Liver (tissue), 9 donors: ENCODE data around the gene HNRNPH3. TPM values are rescaled to one million over a fixed set of nuclear protein-coding genes. Genes with fewer than 3 reads are reported as not detected.

Source experiments
- DNase-seq: peaks from one replicate; pipeline ENCODE4 v3.0.0-alpha.2; 2017; ENCODE audit warnings: low spot score
- H3K27ac ChIP-seq, 2 donors: one replicate each; pipeline ENCODE4 v1.7.0; 2013; ENCODE audit warnings: inconsistent platforms in 2 of 2, low read length in 2 of 2, control low read depth in 1 of 2, low read depth in 1 of 2, mild to moderate bottlenecking in 1 of 2
- H3K27me3 ChIP-seq, 4 donors: one replicate each; pipeline versions ENCODE4 v1.6.1 to v1.7.0; 2013; ENCODE audit warnings: low read length in 3 of 4, inconsistent platforms in 1 of 4, mild to moderate bottlenecking in 1 of 4, moderate library complexity in 1 of 4; ENCODE audit not compliant: control insufficient read depth in 4 of 4, insufficient read depth in 4 of 4
- H3K36me3 ChIP-seq, 4 donors: one replicate each; pipeline versions ENCODE4 v1.6.1 to v1.7.0; 2013; ENCODE audit warnings: low read length in 3 of 4, mild to moderate bottlenecking in 3 of 4, low read depth in 1 of 4, moderate library complexity in 1 of 4; ENCODE audit not compliant: control insufficient read depth in 4 of 4, insufficient read depth in 3 of 4
- H3K4me1 ChIP-seq, 4 donors: one replicate each; pipeline versions ENCODE4 v1.6.1 to v1.7.0; 2013; ENCODE audit warnings: low read length in 3 of 4, mild to moderate bottlenecking in 3 of 4, moderate library complexity in 1 of 4; ENCODE audit not compliant: control insufficient read depth in 4 of 4, insufficient read depth in 4 of 4
- H3K4me3 ChIP-seq, 3 donors: one replicate each; pipeline versions ENCODE4 v1.6.1 to v1.7.0; 2013; ENCODE audit warnings: low read length in 3 of 3, control low read depth in 1 of 3, low read depth in 1 of 3, mild to moderate bottlenecking in 1 of 3
- H3K9ac ChIP-seq, 2 donors: one replicate each; pipeline ENCODE4 v1.7.0; 2013; ENCODE audit warnings: low read length in 2 of 2, mild to moderate bottlenecking in 2 of 2, moderate library complexity in 2 of 2, control low read depth in 1 of 2, low read depth in 1 of 2
- H3K9me3 ChIP-seq, 4 donors: one replicate each; pipeline versions ENCODE4 v1.6.1 to v1.7.0; 2013; ENCODE audit warnings: low read length in 3 of 4; ENCODE audit not compliant: control insufficient read depth in 4 of 4
- ATF3 ChIP-seq: IDR thresholded peaks from 2 replicates; pipeline ENCODE4 v1.6.1; 2016; ENCODE audit warnings: antibody characterized with exemption
- CTCF ChIP-seq: fragments of 150-350 bp; IDR thresholded peaks from 2 replicates; pipeline ENCODE4 v1.5.1; 2017; ENCODE audit warnings: improper control_type of control experiment, low read depth, low read length; ENCODE audit not compliant: missing input control
- EGR1 ChIP-seq, 2 donors: IDR thresholded peaks; 2 replicates each; pipeline ENCODE4 v1.6.1; 2016 to 2018; ENCODE audit warnings: antibody characterized with exemption in 2 of 2, low read depth in 2 of 2
- FOXA1 ChIP-seq: IDR thresholded peaks from 2 replicates; pipeline ENCODE4 v1.6.1; 2016; ENCODE audit warnings: antibody characterized with exemption
- FOXA2 ChIP-seq: IDR thresholded peaks from 2 replicates; pipeline ENCODE4 v1.6.1; 2016; ENCODE audit warnings: antibody characterized with exemption
- GABPA ChIP-seq, 2 donors: IDR thresholded peaks in 1 of 2; conservative IDR thresholded peaks in 1 of 2; 2 replicates each; pipeline ENCODE4 v1.6.1; 2016; ENCODE audit warnings: antibody characterized with exemption in 2 of 2, mild to moderate bottlenecking in 1 of 2, moderate library complexity in 1 of 2
- HNF4A ChIP-seq, 2 donors: conservative IDR thresholded peaks; 2 replicates each; pipeline ENCODE4 v1.6.1; 2016; ENCODE audit warnings: antibody characterized with exemption in 2 of 2, mild to moderate bottlenecking in 2 of 2
- HNF4G ChIP-seq: IDR thresholded peaks from 2 replicates; pipeline ENCODE4 v1.6.1; 2016; ENCODE audit warnings: antibody characterized with exemption
- JUND ChIP-seq, 2 donors: IDR thresholded peaks; 2 replicates each; pipeline ENCODE4 v1.6.1; 2016; ENCODE audit warnings: antibody characterized with exemption in 2 of 2
- MAX ChIP-seq: IDR thresholded peaks from 2 replicates; pipeline ENCODE4 v1.6.1; 2016; ENCODE audit warnings: antibody characterized with exemption
- NR2F2 ChIP-seq: IDR thresholded peaks from 2 replicates; pipeline ENCODE4 v1.6.1; 2016; ENCODE audit warnings: antibody characterized with exemption
- RAD21 ChIP-seq, 2 donors: IDR thresholded peaks; 2 replicates each; pipeline ENCODE4 v1.6.1; 2016; ENCODE audit warnings: antibody characterized with exemption in 2 of 2, mild to moderate bottlenecking in 2 of 2
- RXRA ChIP-seq, 2 donors: IDR thresholded peaks; 2 replicates each; pipeline ENCODE4 v1.6.1; 2017 to 2018; ENCODE audit warnings: antibody characterized with exemption in 2 of 2, mild to moderate bottlenecking in 1 of 2
- SP1 ChIP-seq: IDR thresholded peaks from 2 replicates; pipeline ENCODE4 v1.6.1; 2018; ENCODE audit warnings: antibody characterized with exemption, mild to moderate bottlenecking
- TAF1 ChIP-seq: conservative IDR thresholded peaks from 2 replicates; pipeline ENCODE4 v1.6.1; 2016; ENCODE audit warnings: antibody characterized with exemption, mild to moderate bottlenecking
- YY1 ChIP-seq: IDR thresholded peaks from 2 replicates; pipeline ENCODE4 v1.6.1; 2016; ENCODE audit warnings: antibody characterized with exemption, mild to moderate bottlenecking
- WGBS: extraction: QIAGEN DNeasy Blood & Tissue Kit; methylation state at CpG from one replicate; pipeline ENCODE4 v1.1.7; 2013; 5-methylcytosine and 5-hydroxymethylcytosine counted together
- polyA plus RNA-seq, 2 donors: library from polyadenylated mRNA; stranded (reverse) in 1 of 2; unstranded in 1 of 2; fragments of 200-250 nt in 1 of 2; fragments of >200 nt in 1 of 2; fragmentation: Nextera tagmentation in 1 of 2; extraction: Ambion mirVana in 1 of 2; gene quantifications; one replicate each; pipeline versions ENCODE4 v1.2.1 to v1.2.3, GENCODE V29; 2013 to 2015
- total RNA-seq, 2 donors: library from RNA; depleted of rRNA; stranded (reverse); fragments of >200 nt; gene quantifications; one replicate each; pipeline ENCODE4 v1.2.3, GENCODE V29; 2014
- TF ChIP-seq, protein P1 (sequence below): IDR thresholded peaks from 2 replicates; pipeline ENCODE4 v1.6.1; 2016; ENCODE audit warnings: antibody characterized with exemption, mild to moderate bottlenecking
- TF ChIP-seq, protein P2 (sequence below): IDR thresholded peaks from 2 replicates; pipeline ENCODE4 v1.6.1; 2016; ENCODE audit warnings: antibody characterized with exemption
- donor health status: healthy.
- donor health status: healthy.
- donor health status: healthy.
- donor health status: healthy.
- donor health status: healthy.

The HNRNPH3 gene
- total and polyA plus RNA-seq, 4 donors, result 18.2 to 38.4 (median 28.6) TPM

- H3K4me3 ChIP-seq, result no peak overlapping the region
- H3K9ac ChIP-seq, result peak overlapping the region in 1 of 2 donors; percentile 19
- no peaks in the 10 kb centered on the region for H3K9me3 ChIP-seq
- TF ChIP-seq TAF1 (no peak), YY1 (no peak), SP1 (no peak), EGR1 (IDR thresholded peaks at IDR 0.05; ENCODE audit: low read depth in 2 of 2) (no peak), FOXA2 (no peak), CTCF (no peak), GABPA (IDR thresholded peaks at IDR 0.05 in 1 of 2, conservative IDR thresholded peaks at IDR 0.05 in 1 of 2) (no peak), RAD21 (IDR thresholded peaks at IDR 0.05) (no peak)
- peaks cover 9 to 43% (median 30%) of the 10 kb centered on the region in 4 donors for H3K4me1 ChIP-seq
- H3K36me3 ChIP-seq, result peaks cover 0 to 3% (median 0%) of the 10 kb centered on the region in 4 donors
- no peaks in the 10 kb centered on the region for H3K27me3 ChIP-seq
- H3K27ac ChIP-seq, result peak overlapping the region in 1 of 2 donors; percentile 27
- 67% methylated on average over 2 of the region's 2 CpGs for WGBS
- no peak for DNase-seq
Measured at GRCh38 chr10:68302503-68302823, 29.4 kb upstream of the HNRNPH3 start.

- WGBS, result 40% methylated on average over 5 of the region's 5 CpGs
- peaks cover 0 to 3% (median 0%) of the 10 kb centered on the region in 4 donors for H3K36me3 ChIP-seq
- H3K9me3 ChIP-seq, result no peaks in the 10 kb centered on the region
- H3K27ac ChIP-seq, result no peak overlapping the region
- H3K4me1 ChIP-seq, result peaks cover 9 to 42% (median 29%) of the 10 kb centered on the region in 4 donors
- TF ChIP-seq MAX (no peak), HNF4A (conservative IDR thresholded peaks at IDR 0.05) (no peak), YY1 (no peak), RAD21 (IDR thresholded peaks at IDR 0.05) (no peak), HNF4G (no peak), CTCF (no peak), ATF3 (no peak), JUND (IDR thresholded peaks at IDR 0.05) (no peak), SP1 (no peak), NR2F2 (no peak), FOXA2 (no peak), EGR1 (IDR thresholded peaks at IDR 0.05; ENCODE audit: low read depth in 2 of 2) (no peak), TAF1 (no peak), GABPA (IDR thresholded peaks at IDR 0.05 in 1 of 2, conservative IDR thresholded peaks at IDR 0.05 in 1 of 2) (no peak), RXRA (IDR thresholded peaks at IDR 0.05) (no peak), FOXA1 (no peak)
- TF ChIP-seq, protein P1, sequence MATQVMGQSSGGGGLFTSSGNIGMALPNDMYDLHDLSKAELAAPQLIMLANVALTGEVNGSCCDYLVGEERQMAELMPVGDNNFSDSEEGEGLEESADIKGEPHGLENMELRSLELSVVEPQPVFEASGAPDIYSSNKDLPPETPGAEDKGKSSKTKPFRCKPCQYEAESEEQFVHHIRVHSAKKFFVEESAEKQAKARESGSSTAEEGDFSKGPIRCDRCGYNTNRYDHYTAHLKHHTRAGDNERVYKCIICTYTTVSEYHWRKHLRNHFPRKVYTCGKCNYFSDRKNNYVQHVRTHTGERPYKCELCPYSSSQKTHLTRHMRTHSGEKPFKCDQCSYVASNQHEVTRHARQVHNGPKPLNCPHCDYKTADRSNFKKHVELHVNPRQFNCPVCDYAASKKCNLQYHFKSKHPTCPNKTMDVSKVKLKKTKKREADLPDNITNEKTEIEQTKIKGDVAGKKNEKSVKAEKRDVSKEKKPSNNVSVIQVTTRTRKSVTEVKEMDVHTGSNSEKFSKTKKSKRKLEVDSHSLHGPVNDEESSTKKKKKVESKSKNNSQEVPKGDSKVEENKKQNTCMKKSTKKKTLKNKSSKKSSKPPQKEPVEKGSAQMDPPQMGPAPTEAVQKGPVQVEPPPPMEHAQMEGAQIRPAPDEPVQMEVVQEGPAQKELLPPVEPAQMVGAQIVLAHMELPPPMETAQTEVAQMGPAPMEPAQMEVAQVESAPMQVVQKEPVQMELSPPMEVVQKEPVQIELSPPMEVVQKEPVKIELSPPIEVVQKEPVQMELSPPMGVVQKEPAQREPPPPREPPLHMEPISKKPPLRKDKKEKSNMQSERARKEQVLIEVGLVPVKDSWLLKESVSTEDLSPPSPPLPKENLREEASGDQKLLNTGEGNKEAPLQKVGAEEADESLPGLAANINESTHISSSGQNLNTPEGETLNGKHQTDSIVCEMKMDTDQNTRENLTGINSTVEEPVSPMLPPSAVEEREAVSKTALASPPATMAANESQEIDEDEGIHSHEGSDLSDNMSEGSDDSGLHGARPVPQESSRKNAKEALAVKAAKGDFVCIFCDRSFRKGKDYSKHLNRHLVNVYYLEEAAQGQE, result no peak
- TF ChIP-seq, protein P2, sequence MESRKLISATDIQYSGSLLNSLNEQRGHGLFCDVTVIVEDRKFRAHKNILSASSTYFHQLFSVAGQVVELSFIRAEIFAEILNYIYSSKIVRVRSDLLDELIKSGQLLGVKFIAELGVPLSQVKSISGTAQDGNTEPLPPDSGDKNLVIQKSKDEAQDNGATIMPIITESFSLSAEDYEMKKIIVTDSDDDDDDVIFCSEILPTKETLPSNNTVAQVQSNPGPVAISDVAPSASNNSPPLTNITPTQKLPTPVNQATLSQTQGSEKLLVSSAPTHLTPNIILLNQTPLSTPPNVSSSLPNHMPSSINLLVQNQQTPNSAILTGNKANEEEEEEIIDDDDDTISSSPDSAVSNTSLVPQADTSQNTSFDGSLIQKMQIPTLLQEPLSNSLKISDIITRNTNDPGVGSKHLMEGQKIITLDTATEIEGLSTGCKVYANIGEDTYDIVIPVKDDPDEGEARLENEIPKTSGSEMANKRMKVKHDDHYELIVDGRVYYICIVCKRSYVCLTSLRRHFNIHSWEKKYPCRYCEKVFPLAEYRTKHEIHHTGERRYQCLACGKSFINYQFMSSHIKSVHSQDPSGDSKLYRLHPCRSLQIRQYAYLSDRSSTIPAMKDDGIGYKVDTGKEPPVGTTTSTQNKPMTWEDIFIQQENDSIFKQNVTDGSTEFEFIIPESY, result no peak
- DNase-seq, result no peak
- no peaks in the 10 kb centered on the region for H3K27me3 ChIP-seq
- no peak overlapping the region for H3K4me3 ChIP-seq
- H3K9ac ChIP-seq, result no peak overlapping the region
Measured at GRCh38 chr10:68302871-68303270, 29.0 kb upstream of the HNRNPH3 start.
